H1 (cell line): Measurements from ENCODE around the gene TNNC1. TPM values are rescaled to one million over a fixed set of nuclear protein-coding genes. Genes with fewer than 3 reads are reported as not detected.

Source experiments
- ATF2 ChIP-seq: IDR thresholded peaks from 2 replicates; pipeline ENCODE4 v1.6.1; 2012; ENCODE audit warnings: low read length, inconsistent platforms
- CHD2 ChIP-seq: IDR thresholded peaks from 2 replicates; pipeline ENCODE4 v1.6.1; 2012; ENCODE audit warnings: low read length, improper control_type of control experiment
- MAX ChIP-seq: IDR thresholded peaks from 2 replicates; pipeline ENCODE4 v1.6.1; 2012; ENCODE audit warnings: inconsistent platforms
- PHF8 ChIP-seq: fragments of 200-600 bp; sonication (generic); conservative IDR thresholded peaks from 2 replicates; pipeline ENCODE4 v1.7.1; 2012; ENCODE audit warnings: low read depth, mild to moderate bottlenecking, inconsistent platforms, low read length, moderate library complexity
- polyA plus RNA-seq, 7 experiments: library from polyadenylated mRNA; depleted of rRNA in 3 of 7; stranded (reverse) in 5 of 7; unstranded in 2 of 7; fragments of >200 nt in 5 of 7; fragments of 200-250 nt in 2 of 7; gene quantifications; 1 replicate in 5 of 7; 2 replicates in 1 of 7; 4 replicates in 1 of 7; pipeline versions ENCODE4 v1.2.1 to v1.2.3, GENCODE V29; 2011 to 2013; ENCODE audit warnings: missing spikeins in 2 of 7, mixed read lengths in 2 of 7
- total RNA-seq: library from RNA; stranded (reverse); fragmentation: NEBNext Ultra II Directional; extraction: Animal tissue kit (Norgen Biotek cat#: 25700); gene quantifications from 2 replicates; pipeline ENCODE4 v1.2.1, GENCODE V29; 2021

TNNC1 gene
- total and polyA plus RNA-seq, 2 of the 8 experiments (the other 6 are each of a cell fraction or from before 2014, with no cell fraction given): 5.8 to 16.4 TPM

GRCh38 chr3:52405601-52406110, 48.2 kb downstream of the TNNC1 start (continued):
- no peak for TF ChIP-seq MAX
- TF ChIP-seq PHF8: no peak
- no peak for TF ChIP-seq ATF2
- no peak for TF ChIP-seq CHD2
